Measurements from ENCODE around the gene PTEN. TPM values are rescaled to one million over a fixed set of nuclear protein-coding genes. Genes with fewer than 3 reads are reported as not detected.

The PTEN gene
- total RNA-seq, 4 donors from 2014 or later, result 143 to 224 (median 171) TPM

DNA sequence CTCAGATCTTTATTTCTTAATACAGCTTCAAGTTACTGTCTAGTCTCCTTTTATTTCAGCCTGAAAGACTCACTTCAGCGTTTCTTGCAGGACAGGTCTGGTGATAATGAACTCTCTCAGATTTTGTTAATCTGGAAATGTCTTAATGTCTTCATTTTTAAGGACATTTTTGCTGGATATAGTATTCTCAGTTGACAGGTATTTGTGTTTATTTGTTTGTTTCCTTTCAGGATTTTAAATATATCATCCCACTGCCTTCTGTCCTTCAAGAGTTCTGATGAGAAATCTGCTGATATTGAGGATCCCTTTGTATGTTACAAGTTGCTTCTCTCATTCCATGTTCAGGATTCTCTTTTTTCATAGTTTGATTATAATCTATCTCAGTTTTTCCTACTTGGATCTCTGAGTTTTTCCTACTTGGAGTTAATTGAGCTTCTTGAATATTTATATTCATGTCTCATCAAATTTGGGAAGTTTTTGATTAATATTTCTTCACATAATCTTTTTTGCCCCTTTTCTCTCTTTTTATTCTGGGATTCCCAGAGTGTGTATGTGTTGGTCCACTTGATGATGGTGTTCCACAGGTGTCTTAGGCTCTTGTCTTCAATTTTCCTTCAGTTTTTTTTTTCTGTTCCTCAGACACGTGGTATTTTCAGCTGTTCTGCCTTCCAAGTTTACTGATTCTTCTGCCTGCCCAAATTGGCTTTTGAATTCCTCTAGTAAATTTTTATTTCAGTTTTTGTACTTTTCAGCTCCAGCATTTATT is 49.9 kb downstream of the PTEN start:
- Histone ChIP-seq H3K27ac (no peak overlapping the region), H3K27me3 (no peaks in the 10 kb centered on the region), H3K36me3 (peaks cover 0 to 50% (median 0%) of the 10 kb centered on the region in 3 donors), H3K4me1 (peaks cover 0 to 28% (median 7%) of the 10 kb centered on the region in 4 donors), H3K9me3 (peaks cover 0 to 47% (median 11%) of the 10 kb centered on the region in 4 donors), H3K4me3 (no peak overlapping the region)
- no peak for DNase-seq (ENCODE audit: low spot score in 2 of 2)
- WGBS, 2 donors, result 95% methylated on average over 2 of the region's 2 CpGs
- TF ChIP-seq EP300 (IDR thresholded peaks at IDR 0.05) (no peak), POLR2A (IDR thresholded peaks at IDR 0.05) (no peak)
- TF ChIP-seq, protein P1, sequence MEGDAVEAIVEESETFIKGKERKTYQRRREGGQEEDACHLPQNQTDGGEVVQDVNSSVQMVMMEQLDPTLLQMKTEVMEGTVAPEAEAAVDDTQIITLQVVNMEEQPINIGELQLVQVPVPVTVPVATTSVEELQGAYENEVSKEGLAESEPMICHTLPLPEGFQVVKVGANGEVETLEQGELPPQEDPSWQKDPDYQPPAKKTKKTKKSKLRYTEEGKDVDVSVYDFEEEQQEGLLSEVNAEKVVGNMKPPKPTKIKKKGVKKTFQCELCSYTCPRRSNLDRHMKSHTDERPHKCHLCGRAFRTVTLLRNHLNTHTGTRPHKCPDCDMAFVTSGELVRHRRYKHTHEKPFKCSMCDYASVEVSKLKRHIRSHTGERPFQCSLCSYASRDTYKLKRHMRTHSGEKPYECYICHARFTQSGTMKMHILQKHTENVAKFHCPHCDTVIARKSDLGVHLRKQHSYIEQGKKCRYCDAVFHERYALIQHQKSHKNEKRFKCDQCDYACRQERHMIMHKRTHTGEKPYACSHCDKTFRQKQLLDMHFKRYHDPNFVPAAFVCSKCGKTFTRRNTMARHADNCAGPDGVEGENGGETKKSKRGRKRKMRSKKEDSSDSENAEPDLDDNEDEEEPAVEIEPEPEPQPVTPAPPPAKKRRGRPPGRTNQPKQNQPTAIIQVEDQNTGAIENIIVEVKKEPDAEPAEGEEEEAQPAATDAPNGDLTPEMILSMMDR (IDR thresholded peaks at IDR 0.05), result no peak

DNA sequence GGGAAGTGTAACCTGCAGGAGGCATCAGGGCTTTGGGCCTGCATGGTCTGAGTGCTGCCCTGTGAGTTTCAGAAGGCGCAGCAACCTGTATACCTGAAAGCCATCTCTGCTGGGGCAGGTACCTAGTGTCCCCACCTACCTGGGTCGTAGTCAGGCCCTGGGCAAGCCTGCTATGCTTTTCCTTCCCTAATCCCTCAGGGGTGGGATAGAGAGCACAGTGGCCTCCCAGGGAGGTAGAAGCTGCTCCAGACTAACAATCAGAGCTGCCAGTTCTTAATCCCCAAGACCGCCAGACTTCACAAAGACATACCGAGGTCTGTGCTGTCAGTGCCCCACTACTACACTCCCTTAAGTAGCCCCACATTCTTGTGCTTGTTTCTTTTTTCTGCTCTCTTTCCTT is 52.0 kb downstream of the PTEN start:
- peak overlapping the region in 1 of 4 donors; percentile 51 for H3K27ac ChIP-seq
- TF ChIP-seq EP300 (IDR thresholded peaks at IDR 0.05) (no peak), POLR2A (IDR thresholded peaks at IDR 0.05) (no peak)
- TF ChIP-seq, protein P1 (IDR thresholded peaks at IDR 0.05), result no peak

DNA sequence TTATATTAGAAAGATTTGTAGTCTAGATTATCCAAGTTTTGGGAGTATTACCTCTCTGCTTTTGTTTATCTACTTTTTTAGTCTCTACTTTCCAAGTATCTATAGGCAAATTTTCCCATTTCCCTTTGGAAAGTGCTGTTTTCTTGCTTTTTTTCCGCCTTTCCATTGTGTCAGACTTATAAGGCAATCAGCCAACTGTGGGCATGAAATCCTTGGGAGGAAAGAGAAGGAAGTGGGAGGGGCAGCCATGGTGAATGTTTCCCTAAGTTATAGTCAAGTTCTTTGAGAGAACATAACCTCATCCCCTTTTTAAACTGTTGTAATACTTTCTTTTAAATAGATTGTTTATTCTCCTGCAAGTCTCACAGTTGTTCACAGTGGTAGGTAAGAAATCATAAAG is 52.6 kb downstream of the PTEN start:
- no peak for TF ChIP-seq POLR2A (IDR thresholded peaks at IDR 0.05)
- Histone ChIP-seq H3K27me3 (no peaks in the 10 kb centered on the region), H3K36me3 (peaks cover 0 to 43% (median 0%) of the 10 kb centered on the region in 3 donors), H3K9me3 (peaks cover 0 to 42% (median 11%) of the 10 kb centered on the region in 4 donors), H3K27ac (peak overlapping the region in 1 of 4 donors; percentile 51), H3K4me3 (no peak overlapping the region), H3K4me1 (peaks cover 0 to 43% (median 20%) of the 10 kb centered on the region in 4 donors)
- DNase-seq (ENCODE audit: low spot score in 2 of 2), result peak in 1 of 2 donors; percentile 20
- 48 to 61% methylated on average over 1 of the region's 1 CpG for WGBS, 2 donors

More for the DNA sequence above, 52.0 kb downstream of the PTEN start:
- Histone ChIP-seq H3K4me3 (no peak overlapping the region), H3K27me3 (no peaks in the 10 kb centered on the region), H3K9me3 (peaks cover 0 to 47% (median 11%) of the 10 kb centered on the region in 4 donors), H3K36me3 (peaks cover 0 to 49% (median 0%) of the 10 kb centered on the region in 3 donors), H3K4me1 (peaks cover 0 to 38% (median 20%) of the 10 kb centered on the region in 4 donors)
- no peak for DNase-seq (ENCODE audit: low spot score in 2 of 2)
- 85 to 86% methylated on average over 4 of the region's 4 CpGs for whole genome bisulfite sequencing, 2 donors

DNA sequence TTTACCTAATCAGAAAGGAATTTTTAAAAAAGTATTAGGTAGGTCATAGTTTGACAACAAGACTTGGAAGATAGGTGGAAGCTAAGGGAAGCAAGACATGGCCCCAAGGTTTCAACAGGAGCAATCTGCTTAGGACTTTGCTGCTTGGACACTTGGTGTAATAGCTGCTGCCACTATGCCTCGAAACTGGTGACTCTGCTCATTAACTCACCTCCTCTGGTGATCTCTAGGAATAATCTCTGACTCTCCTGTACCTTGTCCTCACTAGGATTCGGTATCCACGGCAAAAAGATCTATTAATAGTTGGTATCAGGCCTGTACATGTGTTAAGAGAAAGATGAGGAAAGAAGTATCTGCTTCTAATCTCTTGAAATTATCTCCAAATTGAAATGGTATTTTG is 53.1 kb downstream of the PTEN start:
- no peak overlapping the region for H3K4me3 ChIP-seq
- no peak for TF ChIP-seq EP300 (IDR thresholded peaks at IDR 0.05)
- TF ChIP-seq POLR2A (IDR thresholded peaks at IDR 0.05), result no peak
- TF ChIP-seq, protein P1 (IDR thresholded peaks at IDR 0.05), result no peak
- H3K9me3 ChIP-seq, result peaks cover 0 to 38% (median 11%) of the 10 kb centered on the region in 4 donors
- H3K4me1 ChIP-seq, result peaks cover 0 to 49% (median 20%) of the 10 kb centered on the region in 4 donors
- peak overlapping the region in 1 of 4 donors; percentile 51 for H3K27ac ChIP-seq
- no peaks in the 10 kb centered on the region for H3K27me3 ChIP-seq
- H3K36me3 ChIP-seq, result peaks cover 0 to 41% (median 0%) of the 10 kb centered on the region in 3 donors
- WGBS, 2 donors, result 85 to 88% methylated on average over 3 of the region's 3 CpGs
- DNase-seq (ENCODE audit: low spot score in 2 of 2), result no peak

DNA sequence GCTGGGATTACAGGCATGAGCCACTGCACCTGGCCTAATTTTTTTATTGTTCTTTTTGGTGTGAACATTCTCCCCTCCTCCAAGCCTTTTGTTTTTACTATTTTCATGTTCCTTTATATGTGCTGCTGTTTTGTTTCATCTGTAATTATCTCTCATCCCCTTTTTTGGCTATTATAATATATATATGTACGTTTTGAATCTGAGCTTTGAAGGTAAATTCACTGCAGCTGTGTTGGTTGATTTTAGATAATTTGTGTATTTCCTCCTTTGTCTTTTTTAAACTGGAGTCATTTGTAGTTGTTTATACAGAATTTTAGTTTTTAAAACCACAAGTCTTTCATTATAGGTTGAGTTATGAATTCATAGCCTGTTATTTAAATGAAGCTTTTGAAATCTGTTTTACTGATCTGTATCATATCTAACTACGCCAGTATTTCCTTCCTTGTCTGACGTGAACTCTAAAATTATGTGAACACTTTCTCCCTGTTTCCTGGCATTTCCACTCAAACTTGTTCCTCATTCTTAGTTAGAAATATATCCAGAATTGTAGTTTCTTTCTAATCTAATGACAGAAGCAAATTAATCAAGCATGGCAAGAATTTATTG is 54.9 kb downstream of the PTEN start:
- no peaks in the 10 kb centered on the region for H3K27me3 ChIP-seq
- H3K36me3 ChIP-seq, result peaks cover 0 to 34% (median 0%) of the 10 kb centered on the region in 3 donors
- peaks cover 0 to 20% (median 6%) of the 10 kb centered on the region in 4 donors for H3K9me3 ChIP-seq
- 25 to 31% methylated on average over 3 of the region's 3 CpGs for WGBS, 2 donors
- H3K4me1 ChIP-seq, result peaks cover 0 to 50% (median 20%) of the 10 kb centered on the region in 4 donors
- no peak for DNase-seq (ENCODE audit: low spot score in 2 of 2)
- TF ChIP-seq, protein P1 (IDR thresholded peaks at IDR 0.05), result no peak
- TF ChIP-seq POLR2A (IDR thresholded peaks at IDR 0.05) (no peak), EP300 (IDR thresholded peaks at IDR 0.05) (no peak)
- H3K27ac ChIP-seq, result peak overlapping the region in 2 of 4 donors; percentile 1 to 53
- H3K4me3 ChIP-seq, result peak overlapping the region in 1 of 4 donors; percentile 3
